ENCODE results near the gene GPD2. TPM values are rescaled to one million over a fixed set of nuclear protein-coding genes. Genes with fewer than 3 reads are reported as not detected.

Gene GPD2
- total and polyA plus RNA-seq, 2 of the 8 experiments (the other 6 are each of a cell fraction or from before 2014, with no cell fraction given): 8.4 to 43.1 TPM

- no peak overlapping the region for H3K4ac ChIP-seq (replicated peaks; ENCODE audit: insufficient read length, low read depth, low read length)
- H3K79me1 ChIP-seq (ENCODE audit: low read depth, low read length): no peaks in the 10 kb centered on the region
- no peak overlapping the region for H4K8ac ChIP-seq (ENCODE audit: extremely low read depth, insufficient read depth, low read length)
- no peaks in the 10 kb centered on the region for H4K20me1 ChIP-seq (replicated peaks in 1 of 2; ENCODE audit: control insufficient read depth in 1 of 2, insufficient read depth in 2 of 2, low read length in 2 of 2)
- H4K5ac ChIP-seq (ENCODE audit: insufficient read length, low read depth, low read length): no peak overlapping the region
- no peak overlapping the region for H2AFZ ChIP-seq (ENCODE audit: low read length)
- H3K9ac ChIP-seq (replicated peaks in 1 of 4; ENCODE audit: extremely low read depth in 1 of 4, low read depth in 3 of 4, low read length in 3 of 4): no peak overlapping the region
- H2BK5ac ChIP-seq (ENCODE audit: low read depth, low read length): no peak overlapping the region
- H3K23ac ChIP-seq (ENCODE audit: insufficient read length): no peak overlapping the region
- H2BK20ac ChIP-seq (ENCODE audit: low read length): no peak overlapping the region
- no peaks in the 10 kb centered on the region for H3K79me2 ChIP-seq (ENCODE audit: control insufficient read depth in 1 of 2, insufficient read depth in 2 of 2, low read length in 2 of 2)
- no peak overlapping the region for H3K18ac ChIP-seq (ENCODE audit: extremely low read depth, low read length)
- H3K4me1 ChIP-seq (replicated peaks in 1 of 4; ENCODE audit: control insufficient read depth in 3 of 4, insufficient read depth in 4 of 4, low read length in 3 of 4): no peaks in the 10 kb centered on the region; a peak in 1 of 7 replicates
- no peak overlapping the region; the same call in 1 of the 2 replicates for H3K27ac ChIP-seq (ENCODE audit: low read depth, low read length)
- H4K91ac ChIP-seq (replicated peaks; ENCODE audit: insufficient read length, low read length): no peak overlapping the region
- WGBS, 2 experiments (ENCODE audit: extremely low coverage in 1 of 2, insufficient coverage in 1 of 2, insufficient read length in 1 of 2, insufficient replicate concordance in 2 of 2, low coverage in 1 of 2, low lambda C conversion rate in 2 of 2, missing lambda C conversion rate in 1 of 2): 80% methylated on average over 4 of the region's 4 CpGs; no CpG with 5 or more reads in 1 of the 2 experiments
- H2BK120ac ChIP-seq (replicated peaks; ENCODE audit: low read depth, low read length): no peak overlapping the region
- H2BK12ac ChIP-seq (ENCODE audit: low read depth, low read length): no peak overlapping the region
- no peak overlapping the region for H3K4me3 ChIP-seq (ENCODE audit: extremely low read depth in 1 of 4, insufficient read depth in 2 of 4, low read depth in 3 of 4, low read length in 4 of 4)
- FAIRE-seq (no peak), DNase-seq (ENCODE audit: low read depth in 1 of 2, low spot score in 2 of 2) (no peak)
- H3K4me2 ChIP-seq (ENCODE audit: insufficient read depth in 1 of 2, low read depth in 2 of 2, low read length in 2 of 2): no peak overlapping the region
- no peak overlapping the region for H3K14ac ChIP-seq (ENCODE audit: insufficient read length)
- H3K23me2 ChIP-seq (ENCODE audit: low read depth, low read length): no peaks in the 10 kb centered on the region
- ChIA-PET POLR2A (ENCODE audit: partially characterized antibody) (interaction anchor here (0.6 kb wide), 1 partner anchor 1454 kb away, joined by 3 read pairs; no protein-coding TSS in a partner anchor), CTCF (ENCODE audit: partially characterized antibody) (interaction anchor here (1.1 kb wide), 1 partner anchor 14 kb away, joined by 4 read pairs; no protein-coding TSS in a partner anchor)
- no peak overlapping the region for H3K56ac ChIP-seq (replicated peaks; ENCODE audit: insufficient read length, low read depth, low read length)
- no peak overlapping the region for H2BK15ac ChIP-seq (ENCODE audit: low read length)
- no peaks in the 10 kb centered on the region for H3K9me3 ChIP-seq (ENCODE audit: insufficient read depth in 2 of 2, low read depth in 1 of 2, low read length in 1 of 2)
- H2AK5ac ChIP-seq (ENCODE audit: low read depth, low read length): no peak overlapping the region
- H3K27me3 ChIP-seq (replicated peaks in 1 of 4; ENCODE audit: control insufficient read depth in 3 of 4, extremely low read depth in 1 of 4, insufficient read depth in 3 of 4, low read length in 3 of 4): peaks cover 0 to 1% (median 0%) of the 10 kb centered on the region in 4 experiments; a peak in 1 of 7 replicates
- H3K36me3 ChIP-seq (ENCODE audit: control insufficient read depth in 2 of 4, insufficient read depth in 4 of 4, low read length in 3 of 4): no peaks in the 10 kb centered on the region
- TF ChIP-seq RFX5 (IDR thresholded peaks at IDR 0.05; ENCODE audit: borderline replicate concordance, low read depth, low read length) (no peak), USF2 (IDR thresholded peaks at IDR 0.05; ENCODE audit: low read length) (no peak), KDM1A (IDR thresholded peaks at IDR 0.05; ENCODE audit: borderline replicate concordance, low read length) (no peak), CTBP2 (IDR thresholded peaks at IDR 0.05; ENCODE audit: borderline replicate concordance, insufficient read depth, insufficient read length, low read length) (no peak), EZH2 (IDR thresholded peaks at IDR 0.05; ENCODE audit: low read depth, low read length, severe bottlenecking) (no peak), SRF (IDR thresholded peaks at IDR 0.05; ENCODE audit: low read depth, low read length) (no peak), NANOG (IDR thresholded peaks at IDR 0.05; ENCODE audit: insufficient read depth, low read depth, low read length, poor library complexity, severe bottlenecking) (no peak), SP2 (IDR thresholded peaks at IDR 0.05; ENCODE audit: low read length) (no peak), HDAC2 (IDR thresholded peaks at IDR 0.05; ENCODE audit: borderline replicate concordance in 1 of 2, low read depth in 2 of 2, low read length in 2 of 2) (no peak), BRCA1 (IDR thresholded peaks at IDR 0.05; ENCODE audit: low read depth, low read length) (no peak), HDAC6 (IDR thresholded peaks at IDR 0.05; ENCODE audit: low read depth, low read length) (no peak), RXRA (IDR thresholded peaks at IDR 0.05; ENCODE audit: insufficient read depth, low read depth, low read length) (no peak)
Measured at GRCh38 chr2:156486147-156486546, 50.0 kb downstream of the GPD2 start.

All from H1 (cell line).